ENCODE measurements around the gene BTC.
"Not testable (repeated sequence)": the region's sequence is repeated elsewhere in the genome, so short reads cannot be mapped to it uniquely, and the experiment has no call there.

BTC gene, protein sequence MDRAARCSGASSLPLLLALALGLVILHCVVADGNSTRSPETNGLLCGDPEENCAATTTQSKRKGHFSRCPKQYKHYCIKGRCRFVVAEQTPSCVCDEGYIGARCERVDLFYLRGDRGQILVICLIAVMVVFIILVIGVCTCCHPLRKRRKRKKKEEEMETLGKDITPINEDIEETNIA

GRCh38 chr4:74794382-74795010, at the start of gene BTC:
BTC (minus strand) TSS chr4:74794523; CDS start chr4:74794325, 198 bp downstream.
- DNase-seq (ENCODE audit: low spot score), result no peak

DNA sequence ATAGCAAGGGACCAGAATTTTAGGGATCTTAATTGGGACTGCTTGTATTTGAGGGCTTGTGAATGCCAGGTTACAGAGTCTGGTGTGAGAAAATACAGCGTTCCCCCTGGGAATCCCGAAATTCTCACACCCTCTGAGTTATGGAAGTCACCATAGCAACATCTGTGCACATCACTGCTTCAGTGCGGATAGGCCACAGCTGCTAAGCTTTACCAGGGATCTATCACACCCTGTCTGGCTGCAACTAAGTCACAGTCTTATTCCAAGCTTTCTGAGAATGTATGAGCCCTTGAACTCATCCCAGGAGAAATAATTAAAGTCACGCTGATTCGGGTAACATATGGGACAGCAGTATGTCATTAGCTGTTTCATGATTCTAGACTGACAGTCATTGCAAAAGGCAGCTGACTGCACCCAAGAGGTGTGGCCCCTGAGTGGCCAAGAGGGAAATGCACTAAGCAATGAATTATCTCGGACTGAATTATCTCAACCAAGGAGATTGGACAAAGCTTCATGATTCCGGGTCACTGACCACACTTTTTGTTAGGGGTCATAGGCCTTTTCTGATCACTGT, 46.7 kb upstream of the BTC start:
- no peak for DNase-seq (ENCODE audit: low spot score)

GRCh38 chr4:74838746-74839370, 44.5 kb upstream of the BTC start:
- DNase-seq (ENCODE audit: low spot score), result no peak

- DNase-seq (ENCODE audit: low spot score), result no peak
Measured at GRCh38 chr4:74830928-74831327, 36.6 kb upstream of the BTC start.

DNA sequence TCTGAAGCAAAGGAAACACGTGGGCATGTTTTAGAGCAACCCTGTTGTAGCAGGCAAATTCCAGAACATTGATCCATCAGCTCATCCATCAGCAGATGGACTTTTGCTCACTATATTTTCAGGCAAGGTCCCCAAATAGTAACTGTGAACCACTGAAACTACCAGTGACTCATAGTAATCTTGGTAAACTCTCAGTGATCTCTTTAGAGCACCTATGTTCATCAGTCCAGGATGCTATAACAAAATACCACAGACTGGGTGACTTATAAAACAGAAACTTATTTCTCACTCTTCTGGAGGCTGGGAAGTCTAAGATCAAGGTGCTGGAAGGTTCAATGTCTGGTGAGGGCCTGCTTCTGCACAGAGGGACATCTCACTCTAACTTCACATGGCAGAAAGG, 28.9 kb upstream of the BTC start:
- no peak for DNase-seq (ENCODE audit: low spot score)

DNA sequence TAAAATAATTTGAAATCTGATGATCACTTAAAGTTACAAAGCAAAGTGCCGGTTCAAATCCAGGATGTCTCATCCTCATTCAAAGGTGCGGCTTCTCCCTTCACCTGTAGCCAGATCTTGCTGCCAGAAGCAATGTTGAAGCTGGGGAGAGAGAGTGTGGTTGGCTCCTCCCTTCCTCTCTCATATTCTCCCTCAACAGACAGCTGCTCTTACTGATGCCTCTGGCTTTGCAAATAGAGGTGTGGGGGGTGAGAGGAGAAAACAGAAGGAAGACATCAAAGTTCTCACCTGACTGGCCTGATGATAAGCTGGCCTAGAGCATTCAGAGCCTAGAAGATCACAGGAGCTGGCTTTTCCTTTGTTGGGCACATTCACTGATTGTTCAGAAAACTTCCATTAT, 28.3 kb upstream of the BTC start:
- DNase-seq (ENCODE audit: low spot score), result no peak

DNA sequence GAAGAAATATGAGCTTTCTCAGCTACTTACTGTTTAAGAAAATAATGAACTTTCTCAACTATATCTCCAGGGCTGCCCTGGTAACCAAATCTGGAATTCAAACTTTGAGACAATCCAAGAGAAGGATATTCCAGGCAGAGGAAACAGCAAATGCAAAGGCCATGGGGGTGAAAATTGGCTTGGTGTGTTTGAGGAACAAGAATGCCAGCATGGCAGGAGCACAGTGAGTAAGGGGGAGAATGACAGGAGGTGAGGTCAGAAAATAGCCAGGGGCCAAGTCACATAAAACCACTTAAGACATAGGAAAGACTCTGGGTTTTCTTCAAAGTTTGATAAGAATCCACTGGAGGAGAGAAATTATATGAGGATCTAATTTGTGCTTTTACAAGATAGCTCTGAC, 27.2 kb upstream of the BTC start:
- no peak for DNase-seq (ENCODE audit: low spot score)

DNA sequence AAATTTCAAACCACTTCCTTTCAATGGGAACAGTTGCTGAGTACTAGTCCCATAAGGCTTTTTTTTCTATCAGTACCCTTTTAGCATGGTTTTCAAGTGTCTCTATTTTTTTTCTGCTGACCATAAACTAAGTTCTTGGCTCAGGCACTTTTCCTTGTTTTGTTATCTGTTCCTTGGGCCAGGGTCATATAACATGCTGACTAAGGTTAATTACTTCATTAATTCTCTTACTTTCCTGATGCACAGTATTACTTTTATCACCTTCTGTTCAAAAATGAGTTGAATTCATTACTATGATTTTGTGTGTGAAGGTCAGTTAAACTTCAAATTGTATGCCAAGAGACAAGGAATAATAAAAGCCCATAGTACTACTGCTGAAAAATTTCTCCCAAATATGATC, 19.7 kb upstream of the BTC start:
- no peak for DNase-seq (ENCODE audit: low spot score)

DNA sequence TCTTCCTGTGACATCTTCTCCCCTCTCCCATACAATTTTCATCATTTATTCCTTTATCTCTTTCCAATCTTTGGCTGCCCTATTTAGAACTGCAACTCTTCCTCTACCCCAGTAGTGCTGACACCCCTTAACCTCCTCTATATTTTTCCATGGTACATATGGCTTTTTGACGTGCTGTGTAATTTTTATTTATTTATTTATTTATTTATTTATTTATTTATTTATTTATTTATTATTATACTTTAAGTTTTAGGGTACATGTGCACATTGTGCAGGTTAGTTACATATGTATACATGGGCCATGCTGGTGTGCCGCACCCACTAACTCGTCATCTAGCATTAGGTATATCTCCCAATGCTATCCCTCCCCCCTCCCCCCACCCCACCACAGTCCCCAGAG, 17.7 kb upstream of the BTC start:
- not testable (repeated sequence) for DNase-seq (ENCODE audit: low spot score)

DNA sequence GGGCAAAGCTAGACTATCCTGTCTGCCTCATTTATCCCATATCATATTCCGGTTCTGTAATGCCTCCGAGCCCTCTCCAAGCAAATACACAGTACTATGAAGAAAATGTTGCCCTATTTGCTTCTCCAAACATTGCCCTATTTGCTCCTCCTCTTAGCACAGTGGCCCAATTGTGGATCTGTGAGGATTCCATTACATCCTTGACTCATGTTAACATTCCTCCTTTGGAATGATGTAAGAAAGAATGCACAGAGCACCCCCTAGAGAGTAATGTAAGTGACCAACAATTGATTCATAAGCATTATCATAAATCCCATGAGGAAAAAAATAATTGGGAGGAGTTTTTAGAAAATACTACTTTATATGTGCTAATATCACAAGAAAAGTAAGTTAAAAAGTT, 11.3 kb upstream of the BTC start:
- no peak for DNase-seq (ENCODE audit: low spot score)

GRCh38 chr4:74800310-74800709, 6.0 kb upstream of the BTC start:
- no peak for DNase-seq (ENCODE audit: low spot score)

- DNase-seq (ENCODE audit: low spot score), result no peak
Measured at GRCh38 chr4:74796631-74797030, 2.3 kb upstream of the BTC start.

- DNase-seq (ENCODE audit: low spot score), result no peak
Measured at GRCh38 chr4:74793757-74794381, 454 bp downstream of the BTC start.

DNA sequence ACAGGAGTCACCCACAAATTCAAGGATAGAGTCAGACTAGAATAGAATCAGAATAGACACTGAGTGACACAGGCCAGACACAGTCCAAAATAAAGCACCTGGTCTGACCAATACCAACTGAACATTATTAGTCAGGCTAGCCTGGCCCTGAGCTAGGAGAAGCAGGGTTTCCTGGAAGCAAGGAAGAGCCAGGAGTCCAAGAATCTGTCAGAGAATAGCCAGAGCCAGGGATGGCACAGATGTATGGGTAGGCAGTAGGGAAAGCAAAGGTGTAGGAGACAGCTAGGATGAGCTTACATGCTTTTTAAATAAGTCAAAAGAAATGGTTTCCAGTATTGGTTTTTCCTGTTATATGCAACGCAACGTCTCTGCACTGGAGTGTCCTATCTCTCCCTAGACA, 3.7 kb downstream of the BTC start:
- DNase-seq (ENCODE audit: low spot score), result no peak

DNA sequence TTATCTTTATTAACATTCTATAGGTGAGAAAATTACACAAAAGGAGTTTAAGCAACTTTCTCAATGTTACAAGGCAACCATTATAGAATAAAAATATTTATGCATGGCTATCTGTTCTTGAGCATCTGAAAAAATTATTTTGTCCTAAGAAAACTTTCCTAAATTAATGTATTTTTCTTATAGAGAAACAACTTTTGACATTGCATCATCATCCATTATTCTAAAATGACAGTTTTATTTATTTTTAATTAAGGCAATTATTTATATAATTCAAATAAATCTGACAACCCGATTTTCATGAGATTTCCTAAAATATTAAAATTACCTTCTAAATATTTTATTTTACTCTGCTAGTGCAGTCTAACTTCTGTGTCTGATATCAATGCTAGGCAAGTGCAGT, 4.8 kb downstream of the BTC start:
- DNase-seq (ENCODE audit: low spot score), result no peak

DNA sequence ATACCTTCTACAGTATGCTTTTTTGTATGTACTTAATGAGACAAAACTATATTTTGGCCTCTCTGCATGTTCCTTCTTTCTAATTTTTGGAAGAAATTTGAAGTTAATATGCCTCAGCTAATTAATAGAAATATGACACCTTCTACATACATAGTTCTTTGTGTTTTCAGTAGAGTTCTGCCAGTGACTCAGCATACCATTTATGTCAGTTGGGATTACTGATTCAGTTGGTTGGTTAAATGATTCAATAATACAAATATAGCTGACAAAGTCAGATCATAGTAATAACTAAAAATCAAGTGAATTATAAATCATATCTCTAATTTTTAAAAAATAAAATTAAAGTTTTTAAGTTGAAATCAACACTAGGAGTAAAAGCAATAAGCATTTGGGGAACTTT, 16.8 kb downstream of the BTC start:
- DNase-seq (ENCODE audit: low spot score), result no peak

DNA sequence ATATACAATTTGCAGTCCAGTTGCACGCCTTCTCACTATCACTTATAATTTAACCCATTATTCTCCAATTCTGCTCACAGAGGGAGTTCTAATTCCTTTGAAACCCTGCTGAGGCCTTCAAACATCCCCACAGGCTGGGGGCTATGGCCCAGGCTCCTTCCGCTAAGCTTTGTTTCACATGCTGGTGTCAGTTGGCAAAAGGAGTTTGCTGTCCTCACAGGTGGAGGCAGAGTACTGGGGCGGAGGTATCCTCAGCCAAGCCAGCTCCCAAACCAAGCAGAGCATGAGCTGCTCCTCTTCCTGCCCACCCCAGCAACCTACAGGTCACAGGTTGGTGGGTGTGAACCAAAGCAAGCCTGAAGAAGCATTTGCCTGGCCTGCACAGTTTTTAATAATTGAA, 21.5 kb downstream of the BTC start:
- no peak for DNase-seq (ENCODE audit: low spot score)

GRCh38 chr4:74772106-74772505, 22.2 kb downstream of the BTC start:
- no peak for DNase-seq (ENCODE audit: low spot score)

- DNase-seq (ENCODE audit: low spot score), result no peak
Measured at GRCh38 chr4:74770226-74770910, 24.0 kb downstream of the BTC start.

DNA sequence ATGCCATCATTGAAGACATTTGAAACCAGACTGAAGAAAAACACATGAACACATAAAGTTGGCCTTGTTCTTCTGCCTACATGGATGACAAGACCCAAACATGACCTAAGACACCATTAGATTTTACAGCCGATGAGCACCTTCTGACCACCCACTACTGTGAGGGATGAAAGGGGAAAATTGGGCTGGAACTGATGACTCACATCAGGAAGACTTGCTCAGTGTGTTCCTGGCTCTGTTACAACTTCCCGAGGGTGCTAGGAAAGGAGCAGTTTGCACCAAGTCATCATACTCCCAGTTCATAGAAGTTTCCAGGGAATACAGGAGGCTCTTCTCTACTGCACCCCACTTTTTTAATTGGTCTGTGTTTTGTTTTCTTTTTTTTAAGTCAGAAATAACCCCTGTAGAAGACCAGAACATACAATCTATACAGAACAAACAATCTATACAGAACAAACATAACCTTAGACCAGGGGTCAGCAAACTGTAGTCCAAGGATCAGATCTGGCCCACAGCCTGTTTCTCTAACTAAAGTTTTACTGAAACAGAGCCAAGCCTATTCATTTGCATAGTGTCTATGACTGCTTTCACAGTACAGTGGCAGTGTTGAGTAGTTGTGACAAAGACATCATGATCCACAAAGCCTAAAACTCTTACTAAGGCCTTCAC, 25.3 kb downstream of the BTC start:
- DNase-seq (ENCODE audit: low spot score), result no peak

DNA sequence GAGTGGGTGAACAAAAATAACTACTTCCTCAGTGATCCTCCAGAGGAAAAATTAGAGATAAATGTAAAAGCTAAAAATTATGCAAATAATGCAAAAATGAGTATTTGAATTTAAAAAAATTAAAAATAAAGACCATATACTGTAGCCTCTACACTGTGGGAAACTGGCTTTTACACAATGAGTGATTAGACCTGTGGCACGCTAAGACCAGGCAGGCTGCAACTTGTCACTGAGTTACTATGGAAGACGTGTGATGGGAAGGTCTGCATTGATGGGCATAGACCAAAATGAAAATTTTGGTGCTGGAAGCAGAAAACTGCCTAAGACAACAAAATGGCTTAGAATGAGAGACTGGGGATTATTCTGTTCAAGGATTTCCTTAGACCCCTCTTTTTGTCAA, 30.2 kb downstream of the BTC start:
- DNase-seq (ENCODE audit: low spot score), result no peak
